K562 (cell line): ENCODE data around the gene SEMA3F. TPM values are rescaled to one million over a fixed set of nuclear protein-coding genes. Genes with fewer than 3 reads are reported as not detected.
A peak's percentile ranks its signal among the peaks of the same experiment; 100 is the strongest.

Source experiments
- CHD2 ChIP-seq: IDR thresholded peaks from 2 replicates; pipeline ENCODE4 v1.6.1; 2011; ENCODE audit warnings: low read depth, low read length
- HIVEP1 ChIP-seq: fragments of 250-450 bp; sonication (Bioruptor Pico); IDR thresholded peaks from 2 replicates; pipeline ENCODE4 v1.4.0; 2020; ENCODE audit warnings: mild to moderate bottlenecking
- HMGN3 ChIP-seq: IDR thresholded peaks from 2 replicates; pipeline ENCODE4 v1.6.1; 2011; ENCODE audit warnings: borderline replicate concordance, low read depth, mild to moderate bottlenecking, mixed read lengths, low read length; ENCODE audit not compliant: insufficient read length; ENCODE audit errors: extremely low read depth
- ILF3 ChIP-seq: fragments of 450-650 bp; IDR thresholded peaks from 2 replicates; pipeline ENCODE4 v1.6.1; 2018; ENCODE audit warnings: antibody characterized with exemption, mild to moderate bottlenecking, moderate library complexity, borderline replicate concordance
- L3MBTL2 ChIP-seq: fragments of 450-650 bp; IDR thresholded peaks from 2 replicates; pipeline ENCODE4 v1.6.1; 2016; ENCODE audit warnings: mild to moderate bottlenecking, moderate library complexity
- RBBP5 ChIP-seq: fragments of 200-600 bp; sonication (generic); IDR thresholded peaks from 2 replicates; pipeline ENCODE4 v1.6.1; 2012; ENCODE audit warnings: borderline replicate concordance, mild to moderate bottlenecking, low read length, control low read depth, inconsistent platforms; ENCODE audit not compliant: insufficient read depth, poor library complexity, severe bottlenecking
- SOX6 ChIP-seq: fragments of 450-650 bp; IDR thresholded peaks from 2 replicates; pipeline ENCODE4 v1.6.1; 2014; ENCODE audit warnings: mild to moderate bottlenecking
- TAF7 ChIP-seq: fragments of 450-650 bp; IDR thresholded peaks from 2 replicates; pipeline ENCODE4 v1.6.1; 2016; ENCODE audit warnings: missing genetic modification characterization, missing compliant biosample characterization
- ZNF764 ChIP-seq: fragments of 250-450 bp; sonication (Bioruptor Pico); IDR thresholded peaks from 2 replicates; pipeline ENCODE4 v1.4.0; 2020; ENCODE audit warnings: low read depth, mild to moderate bottlenecking, moderate library complexity
- ZNF77 ChIP-seq: fragments of 250-450 bp; sonication (Bioruptor Pico); IDR thresholded peaks from 2 replicates; pipeline ENCODE4 v1.5.0; 2020
- polyA plus RNA-seq, 8 experiments: library from polyadenylated mRNA; depleted of rRNA in 4 of 8; stranded (reverse) in 5 of 8; unstranded in 3 of 8; fragments of >200 nt; fragmentation: Nextera tagmentation in 2 of 8; fragmentation: Illumina TruSeq in 1 of 8; extraction: Ambion mirVana in 2 of 8; extraction: Trizol in 1 of 8; gene quantifications; 2 replicates each; pipeline versions ENCODE4 v1.2.1 to v1.2.3, GENCODE V29; 2011 to 2014; ENCODE audit warnings: inconsistent platforms in 1 of 8, missing spikeins in 1 of 8
- total RNA-seq, 7 experiments: library from RNA; depleted of rRNA in 6 of 7; stranded (reverse); fragments of >200 nt in 6 of 7; fragmentation: Illumina TruSeq in 2 of 7; extraction: Trizol in 2 of 7; gene quantifications; 2 replicates each; pipeline versions ENCODE4 v1.2.1 to v1.2.3, GENCODE V29; 2011 to 2021; ENCODE audit warnings: low replicate concordance in 1 of 7
- TF ChIP-seq, protein P1 (sequence below): sonication (generic); formaldehyde crosslinking; IDR thresholded peaks from 2 replicates; pipeline ENCODE4 v1.8.0; 2022; ENCODE audit warnings: mild to moderate bottlenecking, missing genetic modification reagents
- TF ChIP-seq, protein P2 (sequence below), 2 experiments: IDR thresholded peaks; 2 replicates each; pipeline ENCODE4 v1.6.1; 2012; ENCODE audit warnings: improper control_type of control experiment in 2 of 2, low read depth in 2 of 2, low read length in 2 of 2, borderline replicate concordance in 1 of 2
- TF ChIP-seq, protein P3 (sequence below), 3 experiments: IDR thresholded peaks in 2 of 3; conservative IDR thresholded peaks in 1 of 3; 2 replicates each; pipeline ENCODE4 v1.5.1; 2011 to 2012; ENCODE audit warnings: low read length in 3 of 3, mild to moderate bottlenecking in 3 of 3, control low read depth in 2 of 3, improper control_type of control experiment in 1 of 3, inconsistent platforms in 1 of 3, low read depth in 1 of 3, mixed read lengths in 1 of 3, moderate library complexity in 1 of 3; ENCODE audit not compliant: insufficient read depth in 2 of 3
- TF ChIP-seq, protein P4 (sequence below): IDR thresholded peaks from 3 replicates; pipeline ENCODE4 v1.6.1; 2011; ENCODE audit warnings: borderline replicate concordance, mild to moderate bottlenecking, moderate library complexity; ENCODE audit not compliant: insufficient read length; ENCODE audit errors: extremely low read depth

The SEMA3F gene
- total and polyA plus RNA-seq, 9 of the 15 experiments (the other 6 are each of a cell fraction or from before 2014, with no cell fraction given), result 0.58 to 3.0 (median 2.0) TPM; not detected in 2

DNA sequence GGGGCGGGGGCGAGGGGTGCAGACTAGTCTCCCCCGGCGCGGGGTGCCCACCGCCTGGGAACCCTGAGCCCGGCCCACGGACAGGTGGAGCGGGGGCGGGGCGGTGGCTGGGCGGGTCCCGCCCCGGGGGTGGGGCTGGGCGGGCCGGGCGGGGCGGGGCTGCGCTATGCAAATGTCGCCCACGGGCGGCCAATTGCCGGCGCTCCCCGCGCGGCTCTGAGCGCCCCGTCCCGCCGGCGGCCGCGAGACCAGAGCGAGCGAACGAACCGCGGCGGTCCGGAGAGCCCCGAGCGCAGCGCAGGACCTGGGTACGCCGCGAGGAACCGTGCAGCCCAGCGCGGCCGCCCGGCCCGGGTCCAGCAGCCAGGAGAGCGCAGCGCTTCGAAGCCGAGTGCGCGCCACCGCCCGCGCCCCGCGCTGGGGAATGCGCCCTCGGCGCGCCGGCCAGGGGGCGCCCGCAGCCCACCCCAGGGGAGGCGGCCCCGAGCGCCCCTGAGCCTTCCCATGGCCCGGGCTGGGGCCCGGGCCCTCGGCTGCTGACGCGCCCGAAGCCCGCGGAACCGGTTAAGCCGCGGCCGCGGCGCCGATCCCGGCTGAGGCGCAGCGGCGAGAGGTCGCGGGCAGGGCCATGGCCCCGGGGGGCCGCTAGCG is at the start of gene SEMA3F (continued):
- TF ChIP-seq, protein P1, sequence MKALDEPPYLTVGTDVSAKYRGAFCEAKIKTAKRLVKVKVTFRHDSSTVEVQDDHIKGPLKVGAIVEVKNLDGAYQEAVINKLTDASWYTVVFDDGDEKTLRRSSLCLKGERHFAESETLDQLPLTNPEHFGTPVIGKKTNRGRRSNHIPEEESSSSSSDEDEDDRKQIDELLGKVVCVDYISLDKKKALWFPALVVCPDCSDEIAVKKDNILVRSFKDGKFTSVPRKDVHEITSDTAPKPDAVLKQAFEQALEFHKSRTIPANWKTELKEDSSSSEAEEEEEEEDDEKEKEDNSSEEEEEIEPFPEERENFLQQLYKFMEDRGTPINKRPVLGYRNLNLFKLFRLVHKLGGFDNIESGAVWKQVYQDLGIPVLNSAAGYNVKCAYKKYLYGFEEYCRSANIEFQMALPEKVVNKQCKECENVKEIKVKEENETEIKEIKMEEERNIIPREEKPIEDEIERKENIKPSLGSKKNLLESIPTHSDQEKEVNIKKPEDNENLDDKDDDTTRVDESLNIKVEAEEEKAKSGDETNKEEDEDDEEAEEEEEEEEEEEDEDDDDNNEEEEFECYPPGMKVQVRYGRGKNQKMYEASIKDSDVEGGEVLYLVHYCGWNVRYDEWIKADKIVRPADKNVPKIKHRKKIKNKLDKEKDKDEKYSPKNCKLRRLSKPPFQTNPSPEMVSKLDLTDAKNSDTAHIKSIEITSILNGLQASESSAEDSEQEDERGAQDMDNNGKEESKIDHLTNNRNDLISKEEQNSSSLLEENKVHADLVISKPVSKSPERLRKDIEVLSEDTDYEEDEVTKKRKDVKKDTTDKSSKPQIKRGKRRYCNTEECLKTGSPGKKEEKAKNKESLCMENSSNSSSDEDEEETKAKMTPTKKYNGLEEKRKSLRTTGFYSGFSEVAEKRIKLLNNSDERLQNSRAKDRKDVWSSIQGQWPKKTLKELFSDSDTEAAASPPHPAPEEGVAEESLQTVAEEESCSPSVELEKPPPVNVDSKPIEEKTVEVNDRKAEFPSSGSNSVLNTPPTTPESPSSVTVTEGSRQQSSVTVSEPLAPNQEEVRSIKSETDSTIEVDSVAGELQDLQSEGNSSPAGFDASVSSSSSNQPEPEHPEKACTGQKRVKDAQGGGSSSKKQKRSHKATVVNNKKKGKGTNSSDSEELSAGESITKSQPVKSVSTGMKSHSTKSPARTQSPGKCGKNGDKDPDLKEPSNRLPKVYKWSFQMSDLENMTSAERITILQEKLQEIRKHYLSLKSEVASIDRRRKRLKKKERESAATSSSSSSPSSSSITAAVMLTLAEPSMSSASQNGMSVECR (CRISPR knock-in tag), result no peak
- TF ChIP-seq, protein P2, sequence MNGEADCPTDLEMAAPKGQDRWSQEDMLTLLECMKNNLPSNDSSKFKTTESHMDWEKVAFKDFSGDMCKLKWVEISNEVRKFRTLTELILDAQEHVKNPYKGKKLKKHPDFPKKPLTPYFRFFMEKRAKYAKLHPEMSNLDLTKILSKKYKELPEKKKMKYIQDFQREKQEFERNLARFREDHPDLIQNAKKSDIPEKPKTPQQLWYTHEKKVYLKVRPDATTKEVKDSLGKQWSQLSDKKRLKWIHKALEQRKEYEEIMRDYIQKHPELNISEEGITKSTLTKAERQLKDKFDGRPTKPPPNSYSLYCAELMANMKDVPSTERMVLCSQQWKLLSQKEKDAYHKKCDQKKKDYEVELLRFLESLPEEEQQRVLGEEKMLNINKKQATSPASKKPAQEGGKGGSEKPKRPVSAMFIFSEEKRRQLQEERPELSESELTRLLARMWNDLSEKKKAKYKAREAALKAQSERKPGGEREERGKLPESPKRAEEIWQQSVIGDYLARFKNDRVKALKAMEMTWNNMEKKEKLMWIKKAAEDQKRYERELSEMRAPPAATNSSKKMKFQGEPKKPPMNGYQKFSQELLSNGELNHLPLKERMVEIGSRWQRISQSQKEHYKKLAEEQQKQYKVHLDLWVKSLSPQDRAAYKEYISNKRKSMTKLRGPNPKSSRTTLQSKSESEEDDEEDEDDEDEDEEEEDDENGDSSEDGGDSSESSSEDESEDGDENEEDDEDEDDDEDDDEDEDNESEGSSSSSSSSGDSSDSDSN (IDR thresholded peaks at IDR 0.05; ENCODE audit: borderline replicate concordance in 1 of 2, low read depth in 2 of 2, low read length in 2 of 2), result peak in 1 of 2 experiments; percentile 38; a peak in 1 of 4 replicates
- no peak for TF ChIP-seq ZNF764 (CRISPR knock-in tag)
- TF ChIP-seq HMGN3, result no peak
- TF ChIP-seq SOX6, result no peak
- no peak for TF ChIP-seq TAF7 (tag)
- TF ChIP-seq ILF3, result no peak
- no peak for TF ChIP-seq HIVEP1 (CRISPR knock-in tag)
- TF ChIP-seq, protein P3, sequence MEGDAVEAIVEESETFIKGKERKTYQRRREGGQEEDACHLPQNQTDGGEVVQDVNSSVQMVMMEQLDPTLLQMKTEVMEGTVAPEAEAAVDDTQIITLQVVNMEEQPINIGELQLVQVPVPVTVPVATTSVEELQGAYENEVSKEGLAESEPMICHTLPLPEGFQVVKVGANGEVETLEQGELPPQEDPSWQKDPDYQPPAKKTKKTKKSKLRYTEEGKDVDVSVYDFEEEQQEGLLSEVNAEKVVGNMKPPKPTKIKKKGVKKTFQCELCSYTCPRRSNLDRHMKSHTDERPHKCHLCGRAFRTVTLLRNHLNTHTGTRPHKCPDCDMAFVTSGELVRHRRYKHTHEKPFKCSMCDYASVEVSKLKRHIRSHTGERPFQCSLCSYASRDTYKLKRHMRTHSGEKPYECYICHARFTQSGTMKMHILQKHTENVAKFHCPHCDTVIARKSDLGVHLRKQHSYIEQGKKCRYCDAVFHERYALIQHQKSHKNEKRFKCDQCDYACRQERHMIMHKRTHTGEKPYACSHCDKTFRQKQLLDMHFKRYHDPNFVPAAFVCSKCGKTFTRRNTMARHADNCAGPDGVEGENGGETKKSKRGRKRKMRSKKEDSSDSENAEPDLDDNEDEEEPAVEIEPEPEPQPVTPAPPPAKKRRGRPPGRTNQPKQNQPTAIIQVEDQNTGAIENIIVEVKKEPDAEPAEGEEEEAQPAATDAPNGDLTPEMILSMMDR (IDR thresholded peaks at IDR 0.05 in 2 of 3, conservative IDR thresholded peaks at IDR 0.05 in 1 of 3; ENCODE audit: insufficient read depth in 2 of 3, low read depth in 1 of 3, low read length in 3 of 3), result peak in 2 of 3 experiments; percentile 28 to 35; a peak in 2 of 6 replicates
- TF ChIP-seq, protein P4, sequence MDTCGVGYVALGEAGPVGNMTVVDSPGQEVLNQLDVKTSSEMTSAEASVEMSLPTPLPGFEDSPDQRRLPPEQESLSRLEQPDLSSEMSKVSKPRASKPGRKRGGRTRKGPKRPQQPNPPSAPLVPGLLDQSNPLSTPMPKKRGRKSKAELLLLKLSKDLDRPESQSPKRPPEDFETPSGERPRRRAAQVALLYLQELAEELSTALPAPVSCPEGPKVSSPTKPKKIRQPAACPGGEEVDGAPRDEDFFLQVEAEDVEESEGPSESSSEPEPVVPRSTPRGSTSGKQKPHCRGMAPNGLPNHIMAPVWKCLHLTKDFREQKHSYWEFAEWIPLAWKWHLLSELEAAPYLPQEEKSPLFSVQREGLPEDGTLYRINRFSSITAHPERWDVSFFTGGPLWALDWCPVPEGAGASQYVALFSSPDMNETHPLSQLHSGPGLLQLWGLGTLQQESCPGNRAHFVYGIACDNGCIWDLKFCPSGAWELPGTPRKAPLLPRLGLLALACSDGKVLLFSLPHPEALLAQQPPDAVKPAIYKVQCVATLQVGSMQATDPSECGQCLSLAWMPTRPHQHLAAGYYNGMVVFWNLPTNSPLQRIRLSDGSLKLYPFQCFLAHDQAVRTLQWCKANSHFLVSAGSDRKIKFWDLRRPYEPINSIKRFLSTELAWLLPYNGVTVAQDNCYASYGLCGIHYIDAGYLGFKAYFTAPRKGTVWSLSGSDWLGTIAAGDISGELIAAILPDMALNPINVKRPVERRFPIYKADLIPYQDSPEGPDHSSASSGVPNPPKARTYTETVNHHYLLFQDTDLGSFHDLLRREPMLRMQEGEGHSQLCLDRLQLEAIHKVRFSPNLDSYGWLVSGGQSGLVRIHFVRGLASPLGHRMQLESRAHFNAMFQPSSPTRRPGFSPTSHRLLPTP, result no peak
- TF ChIP-seq L3MBTL2, result peak; percentile 60; the same call in 1 of the 2 replicates
- TF ChIP-seq CHD2, result peak; percentile 43; the same call in 1 of the 2 replicates
- no peak for TF ChIP-seq ZNF77 (CRISPR knock-in tag)
- peak; percentile 55 for TF ChIP-seq RBBP5
